K562 (cell line): ENCODE data around the gene CAPN5. TPM values are rescaled to one million over a fixed set of nuclear protein-coding genes. Genes with fewer than 3 reads are reported as not detected.

Experiments used
- REST ChIP-seq, 2 experiments: fragments of 450-650 bp; formaldehyde crosslinking in 1 of 2; IDR thresholded peaks; 2 replicates each; pipeline versions ENCODE4 v1.4.0 to v1.6.1; 2014 to 2020; ENCODE audit warnings: mild to moderate bottlenecking in 2 of 2, borderline replicate concordance in 1 of 2, low read depth in 1 of 2
- polyA plus RNA-seq, 8 experiments: library from polyadenylated mRNA; depleted of rRNA in 4 of 8; stranded (reverse) in 5 of 8; unstranded in 3 of 8; fragments of >200 nt; fragmentation: Nextera tagmentation in 2 of 8; fragmentation: Illumina TruSeq in 1 of 8; extraction: Ambion mirVana in 2 of 8; extraction: Trizol in 1 of 8; gene quantifications; 2 replicates each; pipeline versions ENCODE4 v1.2.1 to v1.2.3, GENCODE V29; 2011 to 2014; ENCODE audit warnings: inconsistent platforms in 1 of 8, missing spikeins in 1 of 8
- total RNA-seq, 7 experiments: library from RNA; depleted of rRNA in 6 of 7; stranded (reverse); fragments of >200 nt in 6 of 7; fragmentation: Illumina TruSeq in 2 of 7; extraction: Trizol in 2 of 7; gene quantifications; 2 replicates each; pipeline versions ENCODE4 v1.2.1 to v1.2.3, GENCODE V29; 2011 to 2021; ENCODE audit warnings: low replicate concordance in 1 of 7
- TF ChIP-seq, protein P1 (sequence below): fragments of 250-450 bp; sonication (Bioruptor Pico); IDR thresholded peaks from 2 replicates; pipeline ENCODE4 v1.5.0; 2021

The CAPN5 gene
- total and polyA plus RNA-seq, 9 of the 15 experiments (the other 6 are each of a cell fraction or from before 2014, with no cell fraction given): 0.04 to 0.44 (median 0.14) TPM; not detected in 2

GRCh38 chr11:77083566-77084245 lies 16.9 kb downstream of the CAPN5 start (continued):
- no peak for TF ChIP-seq REST (IDR thresholded peaks at IDR 0.05; ENCODE audit: borderline replicate concordance)
- TF ChIP-seq REST (CRISPR knock-in tag; IDR thresholded peaks at IDR 0.05; ENCODE audit: low read depth): no peak
- TF ChIP-seq, protein P1, sequence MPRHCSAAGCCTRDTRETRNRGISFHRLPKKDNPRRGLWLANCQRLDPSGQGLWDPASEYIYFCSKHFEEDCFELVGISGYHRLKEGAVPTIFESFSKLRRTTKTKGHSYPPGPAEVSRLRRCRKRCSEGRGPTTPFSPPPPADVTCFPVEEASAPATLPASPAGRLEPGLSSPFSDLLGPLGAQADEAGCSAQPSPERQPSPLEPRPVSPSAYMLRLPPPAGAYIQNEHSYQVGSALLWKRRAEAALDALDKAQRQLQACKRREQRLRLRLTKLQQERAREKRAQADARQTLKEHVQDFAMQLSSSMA (CRISPR knock-in tag): no peak
